ENCODE data around the gene F8A1.
A peak's percentile ranks its signal among the peaks of the same experiment; 100 is the strongest.
"Not testable (repeated sequence)": the region's sequence is repeated elsewhere in the genome, so short reads cannot be mapped to it uniquely, and the experiment has no call there.

Gene F8A1

DNA sequence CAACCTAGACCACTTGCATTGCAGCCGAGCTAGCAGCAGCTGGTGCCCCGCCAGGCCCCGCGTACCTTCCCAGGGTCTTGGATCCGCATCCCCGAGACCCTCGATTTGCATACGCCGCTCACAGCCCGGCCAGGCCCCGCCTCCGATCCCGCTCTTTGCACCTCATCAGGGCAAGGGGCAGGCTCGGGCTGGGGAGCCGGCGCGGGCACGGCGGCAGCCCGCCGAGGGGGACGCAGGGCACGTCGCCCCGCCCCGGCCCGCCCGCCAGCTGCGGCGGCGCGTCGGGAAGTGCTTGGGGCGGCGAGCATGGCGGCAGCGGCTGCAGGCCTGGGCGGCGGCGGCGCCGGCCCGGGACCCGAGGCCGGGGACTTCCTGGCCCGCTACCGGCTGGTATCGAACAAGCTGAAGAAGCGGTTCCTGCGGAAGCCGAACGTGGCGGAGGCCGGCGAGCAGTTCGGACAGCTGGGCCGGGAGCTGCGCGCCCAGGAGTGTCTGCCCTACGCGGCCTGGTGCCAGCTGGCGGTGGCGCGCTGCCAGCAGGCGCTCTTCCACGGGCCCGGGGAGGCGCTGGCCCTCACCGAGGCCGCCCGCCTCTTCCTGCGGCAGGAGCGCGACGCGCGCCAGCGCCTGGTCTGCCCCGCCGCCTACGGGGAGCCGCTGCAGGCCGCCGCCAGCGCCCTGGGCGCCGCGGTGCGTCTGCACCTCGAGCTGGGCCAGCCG lies at the start of gene F8A1:
F8A1 (plus strand) TSS at position 287 of the 720 bp plus-strand sequence; CDS start at position 307, 20 bp downstream.
- DNase-seq (ENCODE audit: low read depth in 2 of 2) = peak; percentile 1 to 13

DNA sequence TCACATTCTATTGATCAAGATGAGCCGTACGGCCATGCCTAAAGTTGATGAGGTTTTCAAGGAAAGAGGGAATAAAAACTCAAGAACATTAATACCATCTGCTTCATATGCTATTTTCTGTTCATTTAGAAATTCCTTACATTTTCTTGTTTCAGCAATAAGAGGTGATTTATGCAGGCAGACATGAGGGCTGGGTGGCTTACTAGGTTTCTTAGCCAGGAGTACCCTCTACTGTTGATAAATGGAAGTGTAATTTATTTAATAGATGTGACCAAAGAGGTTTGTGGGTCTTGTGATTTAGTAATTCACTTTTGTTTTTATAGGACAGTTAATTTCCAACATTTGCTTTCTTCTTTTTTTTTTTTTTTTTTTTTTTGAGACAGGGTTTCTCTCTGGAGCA lies 45.3 kb upstream of the F8A1 start:
- DNase-seq (ENCODE audit: low read depth in 2 of 2) = no peak

DNA sequence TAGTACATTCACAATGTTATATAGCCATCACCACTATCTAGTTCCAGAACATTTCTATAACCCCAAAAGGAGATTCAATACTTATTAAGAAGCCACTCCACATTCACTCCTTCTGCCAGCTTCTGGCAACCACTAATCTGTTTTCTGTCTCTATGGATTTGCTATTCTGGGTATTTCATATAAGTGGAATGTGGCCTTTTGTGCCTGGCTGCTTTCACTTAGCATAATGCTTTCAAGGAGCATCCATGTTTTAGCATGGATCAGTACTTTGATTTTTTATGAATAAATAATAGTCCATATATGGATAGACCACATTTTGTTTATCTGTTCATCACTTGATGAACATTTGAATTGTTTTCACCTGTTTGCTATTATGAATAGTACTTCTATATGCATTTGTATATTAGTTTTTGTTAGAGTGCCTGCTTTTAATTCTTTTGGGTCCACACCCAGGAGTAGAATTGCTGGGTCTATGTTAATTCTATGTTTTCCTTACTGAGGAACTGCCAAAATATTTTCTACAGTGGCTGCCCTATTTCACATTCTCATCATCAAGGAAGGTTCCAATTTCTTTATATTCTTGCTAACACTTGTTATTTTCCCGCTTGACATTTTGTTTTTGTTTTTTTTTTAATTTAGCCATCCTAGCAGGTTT lies 35.1 kb upstream of the F8A1 start:
- no peak for DNase-seq (ENCODE audit: low read depth in 2 of 2)

DNA sequence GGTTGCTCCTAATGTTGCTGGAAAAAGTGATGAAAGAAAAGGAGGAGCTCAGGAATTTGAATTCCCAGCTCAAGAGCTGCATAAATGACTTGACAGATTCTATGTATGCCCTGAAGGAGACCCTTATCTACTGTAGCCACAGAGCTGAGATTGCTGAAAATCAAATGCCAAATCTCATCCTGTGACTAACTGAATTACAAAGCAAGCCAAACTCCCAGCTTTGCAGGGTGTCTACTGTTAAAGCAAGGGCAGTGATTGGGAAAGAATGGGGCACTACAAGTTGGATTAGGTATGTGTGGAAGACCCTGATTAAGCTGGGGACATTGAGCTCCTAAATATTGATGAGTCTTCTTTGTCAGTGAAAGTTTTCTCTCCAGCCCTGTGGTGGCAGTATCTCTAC lies 30.9 kb upstream of the F8A1 start:
- DNase-seq (ENCODE audit: low read depth in 2 of 2) = no peak

DNA sequence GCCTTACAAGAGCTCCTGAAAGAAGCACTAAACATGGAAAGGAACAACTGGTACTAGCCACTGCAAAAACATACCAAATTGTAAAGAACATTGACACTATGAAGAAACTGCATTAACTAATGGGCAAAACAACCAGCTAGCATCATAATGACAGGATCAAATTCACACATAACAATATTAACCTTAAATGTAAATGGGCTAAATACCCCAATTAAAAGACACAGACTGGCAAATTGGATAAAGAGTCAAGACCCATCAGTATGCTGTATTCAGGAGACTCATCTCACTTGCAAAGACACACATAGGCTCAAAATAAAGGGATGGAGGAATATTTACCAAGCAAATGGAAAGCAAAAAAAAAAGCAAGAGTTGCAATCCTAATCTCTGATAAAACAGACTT lies 17.6 kb upstream of the F8A1 start:
- DNase-seq (ENCODE audit: low read depth in 2 of 2) = not testable (repeated sequence)

DNA sequence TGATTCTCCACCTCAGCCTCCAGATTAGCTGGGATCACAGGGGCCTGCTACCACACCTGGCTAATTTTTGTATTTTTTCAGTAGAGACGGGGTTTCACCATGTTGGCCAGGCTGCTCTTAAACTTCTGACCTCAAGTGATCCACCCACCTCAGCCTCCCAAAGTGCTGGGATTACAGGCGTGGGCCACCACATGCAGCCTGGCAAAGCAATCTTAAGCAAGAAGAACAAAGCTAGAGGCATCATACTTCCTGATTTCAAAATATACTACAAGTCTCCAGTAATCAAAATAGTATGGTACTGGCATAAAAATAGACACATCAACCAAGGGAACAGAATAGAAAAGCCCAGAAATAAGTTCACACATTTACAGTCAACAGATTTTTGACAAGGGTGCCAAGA lies 12.8 kb upstream of the F8A1 start:
- DNase-seq (ENCODE audit: low read depth in 2 of 2) = no peak

DNA sequence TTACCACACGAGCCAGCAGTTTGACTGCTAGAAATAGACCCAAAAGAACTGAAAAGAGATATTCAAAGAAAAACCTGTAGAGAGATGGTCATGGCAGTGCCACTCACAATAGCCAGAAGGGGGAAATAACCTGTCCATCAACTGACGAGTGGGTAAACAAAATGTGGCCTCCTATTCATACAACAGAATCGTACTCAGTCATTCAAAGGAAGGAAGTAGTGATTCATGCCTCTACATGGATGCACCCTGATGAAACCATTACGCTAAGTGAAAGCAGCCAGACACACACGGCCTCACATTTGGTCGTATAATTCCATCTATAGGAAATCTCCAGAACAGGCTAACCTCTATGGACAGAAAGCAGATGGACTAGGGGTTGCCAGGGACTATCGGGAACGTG lies 2.1 kb upstream of the F8A1 start:
- DNase-seq (ENCODE audit: low read depth in 2 of 2) = not testable (repeated sequence)

DNA sequence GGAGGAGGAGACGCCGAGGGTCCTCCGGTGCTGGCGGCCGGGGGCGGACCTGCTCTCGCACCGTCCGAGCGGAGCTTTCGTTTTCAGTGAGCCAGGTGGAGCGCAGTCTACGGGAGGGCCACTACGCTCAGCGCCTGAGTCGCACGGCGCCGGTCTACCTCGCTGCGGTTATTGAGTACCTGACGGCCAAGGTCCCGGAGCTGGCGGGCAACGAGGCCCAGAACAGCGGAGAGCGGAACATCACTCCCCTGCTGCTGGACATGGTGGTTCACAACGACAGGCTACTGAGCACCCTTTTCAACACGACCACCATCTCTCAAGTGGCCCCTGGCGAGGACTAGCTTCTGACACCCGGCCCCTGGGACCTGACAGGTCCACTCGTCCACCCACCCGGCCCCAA lies 1.1 kb upstream of the F8A1 start:
- not testable (repeated sequence) for DNase-seq (ENCODE audit: low read depth in 2 of 2)

DNA sequence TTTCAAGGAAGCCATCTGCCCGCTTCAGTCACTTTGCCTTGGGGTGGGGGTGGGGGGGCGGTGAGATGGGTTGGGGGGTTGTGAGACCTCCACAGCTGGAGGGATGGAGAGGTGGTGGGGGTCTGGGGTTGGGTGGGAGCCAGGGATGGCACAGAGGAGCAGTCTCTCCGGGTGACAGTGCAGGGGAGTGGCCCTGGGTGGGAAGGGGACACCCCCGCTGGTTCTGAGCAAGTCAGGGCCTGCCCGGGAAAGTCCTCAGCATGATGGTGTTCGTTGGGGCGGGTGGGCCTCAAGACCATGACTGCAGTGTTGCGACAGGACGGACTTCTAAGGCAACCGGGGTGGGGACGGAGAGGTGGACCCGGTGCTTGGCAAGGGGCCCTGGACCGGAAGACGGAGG lies 606 bp upstream of the F8A1 start:
- not testable (repeated sequence) for DNase-seq (ENCODE audit: low read depth in 2 of 2)

DNA sequence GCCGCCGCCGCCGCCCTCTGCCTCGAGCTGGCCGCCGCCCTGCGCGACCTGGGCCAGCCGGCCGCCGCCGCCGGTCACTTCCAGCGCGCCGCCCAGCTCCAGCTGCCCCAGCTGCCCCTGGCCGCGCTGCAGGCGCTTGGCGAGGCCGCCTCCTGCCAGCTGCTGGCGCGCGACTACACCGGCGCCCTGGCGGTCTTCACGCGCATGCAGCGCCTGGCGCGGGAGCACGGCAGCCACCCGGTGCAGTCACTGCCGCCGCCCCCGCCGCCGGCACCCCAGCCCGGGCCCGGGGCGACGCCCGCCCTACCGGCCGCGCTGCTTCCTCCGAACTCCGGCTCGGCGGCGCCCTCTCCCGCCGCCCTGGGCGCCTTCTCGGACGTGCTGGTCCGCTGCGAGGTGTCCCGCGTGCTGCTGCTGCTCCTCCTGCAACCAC lies 650 bp downstream of the F8A1 start:
- not testable (repeated sequence) for DNase-seq (ENCODE audit: low read depth in 2 of 2)

DNA sequence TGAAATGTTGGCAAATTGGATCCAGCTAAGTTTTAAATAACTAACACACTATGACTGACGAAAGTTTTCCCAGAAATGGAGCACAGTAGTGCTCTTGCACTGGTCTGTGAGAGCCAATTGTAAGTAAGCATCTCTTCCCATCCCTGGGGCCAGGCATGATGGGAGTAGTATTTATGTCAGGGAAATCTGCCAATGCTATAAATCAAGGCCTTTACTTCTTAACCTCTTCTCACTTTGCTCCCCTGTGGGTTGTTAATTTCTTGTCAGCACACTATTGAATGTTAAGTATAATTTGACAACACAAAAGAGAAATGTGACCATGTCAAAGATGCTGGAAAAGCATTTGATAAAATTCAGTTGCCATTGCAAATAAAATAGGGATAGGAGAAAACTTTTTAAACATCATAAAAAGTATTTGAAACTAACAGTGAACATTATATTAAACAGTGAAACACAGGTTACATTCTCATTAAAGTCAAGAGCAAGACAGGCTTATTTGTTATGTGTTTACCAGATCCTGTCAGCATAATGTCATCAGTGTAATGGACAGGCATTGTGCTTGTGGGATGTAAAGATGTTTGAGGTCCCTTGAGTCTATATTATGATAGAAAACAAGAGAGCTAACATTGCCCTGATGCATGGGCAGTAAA lies 5.0 kb downstream of the F8A1 start:
- no peak for DNase-seq (ENCODE audit: low read depth in 2 of 2)

DNA sequence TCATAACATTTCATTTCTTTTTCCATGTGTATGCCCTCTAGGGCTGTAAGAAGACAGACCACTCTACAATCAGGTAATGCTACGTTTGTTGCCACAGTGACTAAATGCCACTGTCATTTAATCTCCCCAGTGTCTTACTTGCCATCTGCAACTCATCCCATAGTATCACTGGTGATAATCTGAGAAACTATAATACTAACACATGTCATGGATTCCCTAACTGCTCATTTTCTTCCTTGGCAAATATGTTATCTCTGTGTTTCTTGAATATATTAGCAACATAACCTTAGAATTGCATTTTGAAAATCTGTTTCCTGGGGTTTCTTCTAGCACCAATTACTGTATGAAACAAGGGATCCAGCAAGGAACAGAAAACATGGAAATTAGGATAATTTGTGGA lies 6.1 kb downstream of the F8A1 start:
- DNase-seq (ENCODE audit: low read depth in 2 of 2) = no peak

DNA sequence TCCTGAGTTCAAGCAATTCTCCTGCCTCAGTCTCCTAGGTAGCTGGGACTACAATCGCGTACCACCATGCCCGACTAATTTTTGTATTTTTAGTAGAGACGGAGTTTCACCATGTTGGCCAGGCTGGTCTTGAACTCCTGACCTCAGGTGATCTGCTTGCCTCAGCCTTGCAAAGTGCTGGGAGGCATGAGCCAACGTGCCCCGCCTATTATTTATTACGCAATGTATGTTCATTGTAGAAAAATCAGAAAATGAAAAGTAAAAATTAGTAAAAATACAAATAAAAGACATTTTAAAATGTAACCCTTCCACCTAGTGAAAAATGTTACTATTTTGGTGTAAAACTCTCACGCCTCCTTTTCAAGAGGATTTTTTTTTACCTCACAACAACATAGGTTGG lies 14.2 kb downstream of the F8A1 start:
- DNase-seq (ENCODE audit: low read depth in 2 of 2) = no peak

DNA sequence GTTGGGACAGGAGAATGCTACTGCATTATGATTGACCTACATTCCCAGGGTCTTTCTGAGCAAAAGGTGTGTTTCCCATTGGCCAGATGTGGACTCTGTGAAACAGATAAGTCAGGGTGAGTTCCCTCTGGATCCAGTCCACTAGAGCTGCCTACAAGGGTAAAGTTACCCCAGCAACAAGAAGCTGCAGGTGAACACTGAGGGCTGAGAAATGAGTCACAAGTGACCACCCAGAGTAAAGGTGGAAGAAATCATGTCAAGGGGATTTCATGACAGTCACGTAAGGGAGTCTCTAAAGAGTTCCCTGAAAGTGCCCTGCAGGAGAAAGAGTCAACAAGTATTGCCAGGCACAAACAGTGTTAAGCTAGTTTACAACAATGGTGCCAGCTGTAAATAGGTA lies 16.3 kb downstream of the F8A1 start:
- no peak for DNase-seq (ENCODE audit: low read depth in 2 of 2)

DNA sequence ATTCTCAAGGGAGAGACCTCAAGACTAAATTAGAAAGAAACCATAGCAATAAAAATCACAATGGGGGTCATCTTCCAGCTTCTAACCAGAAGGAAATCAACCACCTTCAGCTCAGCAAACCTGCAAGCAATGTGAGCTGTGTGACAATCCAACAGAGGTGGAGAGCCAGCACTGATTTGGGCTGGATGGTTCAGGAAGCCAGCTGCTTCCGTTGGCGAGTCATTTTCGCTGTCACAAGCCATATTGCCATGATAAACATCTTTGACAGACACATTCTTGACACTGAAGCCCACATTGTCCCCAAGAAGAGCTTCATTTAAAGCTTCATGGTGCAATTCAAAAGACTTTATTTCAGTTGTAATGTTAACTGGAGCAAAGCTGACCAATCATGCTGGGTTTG lies 22.7 kb downstream of the F8A1 start:
- no peak for DNase-seq (ENCODE audit: low read depth in 2 of 2)

DNA sequence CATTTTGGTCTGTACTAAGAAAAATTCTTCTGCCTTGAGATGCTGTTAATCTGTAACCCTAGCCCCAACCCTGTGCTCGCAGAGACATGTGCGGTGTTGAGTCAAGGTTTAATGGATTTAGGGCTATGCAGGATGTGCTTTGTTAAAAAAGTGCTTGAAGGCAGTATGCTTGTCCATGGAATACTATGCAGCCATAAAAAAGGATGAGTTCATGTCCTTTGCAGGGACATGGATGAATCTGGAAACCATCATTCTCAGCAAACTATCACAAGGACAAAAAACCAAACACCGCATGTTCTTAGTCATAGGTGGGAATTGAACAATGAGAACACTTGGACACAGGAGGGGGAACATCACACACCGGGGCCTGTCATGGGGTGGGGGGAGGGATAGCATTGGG lies 23.9 kb downstream of the F8A1 start:
- not testable (repeated sequence) for DNase-seq (ENCODE audit: low read depth in 2 of 2)

DNA sequence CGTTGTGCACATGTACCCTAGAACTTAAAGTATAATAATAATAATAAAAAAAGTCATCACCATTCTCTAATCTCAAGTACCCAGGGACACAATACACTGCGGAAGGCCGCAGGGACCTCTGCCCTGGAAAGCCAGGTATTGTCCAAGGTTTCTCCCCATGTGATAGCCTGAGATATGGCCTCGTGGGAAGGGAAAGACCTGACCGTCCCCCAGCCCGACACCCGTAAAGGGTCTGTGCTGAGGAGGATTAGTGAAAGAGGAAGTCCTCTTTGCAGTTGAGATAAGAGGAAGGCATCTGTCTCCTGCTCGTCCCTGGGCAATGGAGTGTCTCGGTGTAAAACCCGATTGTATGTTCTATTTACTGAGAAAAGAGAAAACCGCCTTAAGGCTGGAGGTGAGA lies 24.4 kb downstream of the F8A1 start:
- DNase-seq (ENCODE audit: low read depth in 2 of 2) = not testable (repeated sequence)

DNA sequence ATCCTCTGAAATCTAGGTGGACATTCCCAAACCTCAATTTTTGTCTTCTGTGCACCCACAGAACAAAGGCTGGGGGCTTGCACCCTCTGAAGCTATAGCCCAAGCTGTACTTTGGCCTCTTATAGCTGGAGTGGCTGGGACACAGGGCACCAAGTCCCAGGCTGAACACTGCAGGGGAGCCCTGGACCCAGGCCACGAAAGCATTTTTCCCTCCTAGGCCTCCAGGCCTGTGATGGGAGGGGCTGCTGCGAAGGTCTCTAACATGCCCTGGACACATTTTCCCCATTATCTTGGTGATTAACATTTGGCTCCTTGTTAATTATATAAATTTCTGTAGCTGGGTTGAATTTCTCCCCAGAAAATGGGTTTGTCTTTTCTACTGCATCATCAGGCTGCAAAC lies 27.9 kb downstream of the F8A1 start:
- no peak for DNase-seq (ENCODE audit: low read depth in 2 of 2)

DNA sequence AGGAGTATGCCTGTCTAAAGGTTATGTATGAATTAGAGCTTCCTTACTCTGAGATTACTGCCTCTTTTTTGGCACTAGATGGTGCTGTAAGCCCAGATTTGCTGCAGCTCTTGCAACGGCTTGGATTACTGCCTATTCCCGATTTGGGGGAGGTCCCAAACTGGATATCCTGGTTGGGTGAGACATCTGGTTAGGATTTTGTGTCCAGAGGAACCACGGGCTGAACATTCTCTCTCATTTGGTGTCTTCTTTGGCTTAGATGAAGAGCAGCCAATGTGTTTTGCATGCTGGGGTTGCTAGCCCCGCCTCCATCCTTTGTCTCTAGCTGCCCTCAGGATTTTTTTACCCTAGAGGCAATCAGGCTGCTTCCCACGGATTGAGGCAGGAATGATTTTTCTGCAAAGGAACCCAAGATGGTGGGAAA lies 31.9 kb downstream of the F8A1 start:
- DNase-seq (ENCODE audit: low read depth in 2 of 2) = no peak

DNA sequence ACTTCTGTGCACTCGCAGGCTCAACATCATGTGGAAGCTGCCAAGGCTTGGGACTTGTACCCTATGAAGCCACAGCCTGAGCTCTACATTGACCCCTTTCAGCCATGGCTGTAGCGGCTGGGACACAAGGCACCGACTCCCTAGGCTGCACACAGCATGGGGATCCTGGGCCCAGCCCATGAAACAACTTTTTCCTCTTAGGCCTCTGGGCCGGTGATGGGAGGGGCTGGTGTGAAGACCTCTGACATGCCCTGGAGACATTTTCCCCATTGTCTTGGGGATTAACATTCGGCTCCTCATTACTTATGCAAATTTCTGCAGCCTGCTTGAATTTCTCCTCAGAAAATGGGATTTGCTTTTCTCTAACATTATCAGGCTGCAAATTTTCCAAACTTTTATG lies 38.6 kb downstream of the F8A1 start:
- not testable (repeated sequence) for DNase-seq (ENCODE audit: low read depth in 2 of 2)

Measured in stimulated activated CD8-positive, alpha-beta memory T cell treated with anti-CD3 and anti-CD28 coated beads, Interleukin-7, amount 100 ng/mL, for 4 hours (primary cell).